Panc1 (cell line): ENCODE measurements around the gene TMEM208. TPM values are rescaled to one million over a fixed set of nuclear protein-coding genes. Genes with fewer than 3 reads are reported as not detected.

Source experiments
- ATAC-seq: fragments of 200-7000 bp; cut with Tn5 transposase; 2 replicates; pipeline ENCODE4 v1.9.1; 2020; ENCODE audit warnings: mild to moderate bottlenecking, moderate library complexity
- BruUV-seq: library from RNA; stranded (reverse); fragments of 400-500 nt; replicated peaks from 2 replicates; lab custom pipeline; 2021; lab: Mats Ljungman, UMichigan
- CTCF ChIA-PET: fragments of 300-600 bp; sonication (Branson Sonifier 250); formaldehyde crosslinking; loops from one replicate; lab custom pipeline; 2022; ENCODE audit warnings: antibody characterized with exemption; lab: Charles Lee
- POLR2A ChIA-PET: fragments of 300-600 bp; sonication (Branson Sonifier 250); formaldehyde crosslinking; loops from one replicate; lab custom pipeline; 2022; ENCODE audit warnings: antibody characterized with exemption; lab: Charles Lee
- DNase-seq: peaks from one replicate; pipeline ENCODE4 v3.0.0-alpha.2; 2010; ENCODE audit warnings: low read depth, low spot score
- H3K27ac ChIP-seq: 2 replicates; pipeline ENCODE4 v1.5.1; 2011; ENCODE audit warnings: mild to moderate bottlenecking, low read length, inconsistent platforms
- H3K27me3 ChIP-seq: fragments of 200-500 bp; sonication (Bioruptor generic); 2 replicates; pipeline ENCODE4 v1.6.0; 2014; ENCODE audit warnings: low read length, inconsistent platforms; ENCODE audit not compliant: control insufficient read depth, insufficient read depth
- H3K36me3 ChIP-seq: fragments of 200-500 bp; sonication (Bioruptor generic); 2 replicates; pipeline ENCODE4 v1.5.1; 2014; ENCODE audit warnings: inconsistent platforms, mild to moderate bottlenecking, low read length, moderate library complexity; ENCODE audit not compliant: control insufficient read depth, insufficient read depth
- H3K4me1 ChIP-seq: 2 replicates; pipeline ENCODE4 v1.5.1; 2011; ENCODE audit warnings: inconsistent platforms, mild to moderate bottlenecking, low read length, moderate library complexity; ENCODE audit not compliant: control insufficient read depth, insufficient read depth
- H3K4me3 ChIP-seq, 2 experiments: 2 replicates each; pipeline ENCODE4 v1.5.1; 2011 to 2012; ENCODE audit warnings: low read depth in 2 of 2, low read length in 2 of 2, mild to moderate bottlenecking in 2 of 2, inconsistent platforms in 1 of 2, moderate library complexity in 1 of 2
- H3K9me3 ChIP-seq: fragments of 200-500 bp; sonication (Bioruptor generic); 2 replicates; pipeline ENCODE4 v1.5.1; 2014; ENCODE audit warnings: low read depth, mild to moderate bottlenecking, inconsistent platforms, low read length, moderate library complexity; ENCODE audit not compliant: control insufficient read depth, insufficient read depth
- CTCF ChIP-seq: fragments of 450-650 bp; IDR thresholded peaks from 2 replicates; pipeline ENCODE4 v1.5.1; 2017; ENCODE audit warnings: mild to moderate bottlenecking
- POLR2AphosphoS5 ChIP-seq: IDR thresholded peaks from 2 replicates; pipeline ENCODE4 v1.6.1; 2012; ENCODE audit warnings: mild to moderate bottlenecking, low read depth, low read length, moderate library complexity
- SIN3A ChIP-seq: IDR thresholded peaks from 2 replicates; pipeline ENCODE4 v1.6.1; 2012; ENCODE audit warnings: low read depth, mild to moderate bottlenecking, low read length, moderate library complexity, borderline replicate concordance; ENCODE audit not compliant: insufficient read depth
- TCF7L2 ChIP-seq: IDR thresholded peaks from 2 replicates; pipeline ENCODE4 v1.6.1; 2011; ENCODE audit warnings: mild to moderate bottlenecking, low read depth, low read length, inconsistent platforms
- in situ Hi-C: cut with HindIII; loops from 2 replicates; pipeline ENCODE4 v1.10.0; 2016; ENCODE audit warnings: low sequenced_read_pairs, low pct_unique_long_range_greater_than_20kb
- intact Hi-C: fragments of 100-400 bp; cut with micrococcal nuclease; formaldehyde crosslinking; loops from one replicate; pipeline ENCODE4 v1.10.0; 2022; ENCODE audit not compliant: unreplicated experiment
- total RNA-seq: library from RNA; stranded (reverse); gene quantifications from one replicate; pipeline ENCODE4 v1.2.1, GENCODE V29; 2021; ENCODE audit not compliant: unreplicated experiment
- TF ChIP-seq, protein P1 (sequence below), 2 experiments: IDR thresholded peaks; 2 replicates each; pipeline ENCODE4 v1.6.1; 2011 to 2012; ENCODE audit warnings: low read depth in 2 of 2, control low read depth in 1 of 2, low read length in 1 of 2, mild to moderate bottlenecking in 1 of 2, moderate library complexity in 1 of 2; ENCODE audit not compliant: insufficient read depth in 1 of 2

Gene TMEM208
- total RNA-seq, 1 experiment from 2014 or later: 25.6 TPM

GRCh38 chr16:67249178-67250044 is 22.5 kb downstream of the TMEM208 start:
- Histone ChIP-seq H3K4me1 (peaks cover 7% of the 10 kb centered on the region), H3K9me3 (no peaks in the 10 kb centered on the region), H3K27me3 (no peaks in the 10 kb centered on the region), H3K36me3 (no peaks in the 10 kb centered on the region; the same call in 1 of the 2 replicates), H3K4me3 (peak overlapping the region; percentile 64 to 73), H3K27ac (no peak overlapping the region)
- intact Hi-C loops (no loop called here), in situ Hi-C loops (no loop called here)
- DNase-seq (no peak), ATAC-seq (peak; percentile 2; the same call in 1 of the 2 replicates)
- no TSS peak for BruUV-seq
- TF ChIP-seq POLR2AphosphoS5 (no peak), TCF7L2 (no peak), SIN3A (no peak), CTCF (no peak)
- TF ChIP-seq, protein P1, sequence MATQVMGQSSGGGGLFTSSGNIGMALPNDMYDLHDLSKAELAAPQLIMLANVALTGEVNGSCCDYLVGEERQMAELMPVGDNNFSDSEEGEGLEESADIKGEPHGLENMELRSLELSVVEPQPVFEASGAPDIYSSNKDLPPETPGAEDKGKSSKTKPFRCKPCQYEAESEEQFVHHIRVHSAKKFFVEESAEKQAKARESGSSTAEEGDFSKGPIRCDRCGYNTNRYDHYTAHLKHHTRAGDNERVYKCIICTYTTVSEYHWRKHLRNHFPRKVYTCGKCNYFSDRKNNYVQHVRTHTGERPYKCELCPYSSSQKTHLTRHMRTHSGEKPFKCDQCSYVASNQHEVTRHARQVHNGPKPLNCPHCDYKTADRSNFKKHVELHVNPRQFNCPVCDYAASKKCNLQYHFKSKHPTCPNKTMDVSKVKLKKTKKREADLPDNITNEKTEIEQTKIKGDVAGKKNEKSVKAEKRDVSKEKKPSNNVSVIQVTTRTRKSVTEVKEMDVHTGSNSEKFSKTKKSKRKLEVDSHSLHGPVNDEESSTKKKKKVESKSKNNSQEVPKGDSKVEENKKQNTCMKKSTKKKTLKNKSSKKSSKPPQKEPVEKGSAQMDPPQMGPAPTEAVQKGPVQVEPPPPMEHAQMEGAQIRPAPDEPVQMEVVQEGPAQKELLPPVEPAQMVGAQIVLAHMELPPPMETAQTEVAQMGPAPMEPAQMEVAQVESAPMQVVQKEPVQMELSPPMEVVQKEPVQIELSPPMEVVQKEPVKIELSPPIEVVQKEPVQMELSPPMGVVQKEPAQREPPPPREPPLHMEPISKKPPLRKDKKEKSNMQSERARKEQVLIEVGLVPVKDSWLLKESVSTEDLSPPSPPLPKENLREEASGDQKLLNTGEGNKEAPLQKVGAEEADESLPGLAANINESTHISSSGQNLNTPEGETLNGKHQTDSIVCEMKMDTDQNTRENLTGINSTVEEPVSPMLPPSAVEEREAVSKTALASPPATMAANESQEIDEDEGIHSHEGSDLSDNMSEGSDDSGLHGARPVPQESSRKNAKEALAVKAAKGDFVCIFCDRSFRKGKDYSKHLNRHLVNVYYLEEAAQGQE (IDR thresholded peaks at IDR 0.05; ENCODE audit: insufficient read depth in 1 of 2, low read depth in 2 of 2, low read length in 1 of 2): no peak
- ChIA-PET CTCF (no interaction called here), POLR2A (no interaction called here)

DNA sequence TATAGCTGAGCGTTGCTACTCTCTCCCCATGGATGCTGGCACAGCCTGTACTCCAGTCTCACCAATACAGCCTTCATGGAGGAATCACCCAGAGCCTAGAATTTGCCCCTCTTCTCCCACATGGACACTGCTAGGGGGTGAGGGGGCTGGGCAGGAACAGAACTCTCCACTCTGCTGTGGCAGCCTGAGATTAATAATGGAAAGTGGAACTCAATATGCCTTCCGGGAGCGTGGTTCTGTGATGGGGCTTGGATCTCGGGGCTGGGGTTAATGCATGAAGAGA is 23.1 kb downstream of the TMEM208 start:
- BruUV-seq: no TSS peak
- ATAC-seq (no peak), DNase-seq (no peak)
- ChIA-PET CTCF (no interaction called here), POLR2A (no interaction called here)
- Histone ChIP-seq H3K4me1 (peaks cover 7% of the 10 kb centered on the region), H3K4me3 (no peak overlapping the region), H3K27me3 (no peaks in the 10 kb centered on the region), H3K27ac (no peak overlapping the region), H3K9me3 (no peaks in the 10 kb centered on the region), H3K36me3 (no peaks in the 10 kb centered on the region; the same call in 1 of the 2 replicates)
- in situ Hi-C loops: no loop called here
- intact Hi-C loops: no loop called here
- TF ChIP-seq POLR2AphosphoS5 (no peak), SIN3A (no peak), CTCF (no peak), TCF7L2 (no peak)
- TF ChIP-seq, protein P1 (IDR thresholded peaks at IDR 0.05; ENCODE audit: insufficient read depth in 1 of 2, low read depth in 2 of 2, low read length in 1 of 2): no peak
